GM21619 (cell line): ENCODE data around the gene LENEP.
"Not testable (repeated sequence)": the region's sequence is repeated elsewhere in the genome, so short reads cannot be mapped to it uniquely, and the experiment has no call there.

ENCODE experiments used
- ATAC-seq: cut with Tn5 transposase; IDR thresholded peaks from one replicate; pipeline ENCODE4 v1.9.1; 2021; ENCODE audit not compliant: unreplicated experiment

LENEP gene

GRCh38 chr1:154974808-154975408 is 18.5 kb upstream of the LENEP start:
- peak; percentile 46 for ATAC-seq

GRCh38 chr1:154975409-154976059 is 17.9 kb upstream of the LENEP start:
- no peak for ATAC-seq

DNA sequence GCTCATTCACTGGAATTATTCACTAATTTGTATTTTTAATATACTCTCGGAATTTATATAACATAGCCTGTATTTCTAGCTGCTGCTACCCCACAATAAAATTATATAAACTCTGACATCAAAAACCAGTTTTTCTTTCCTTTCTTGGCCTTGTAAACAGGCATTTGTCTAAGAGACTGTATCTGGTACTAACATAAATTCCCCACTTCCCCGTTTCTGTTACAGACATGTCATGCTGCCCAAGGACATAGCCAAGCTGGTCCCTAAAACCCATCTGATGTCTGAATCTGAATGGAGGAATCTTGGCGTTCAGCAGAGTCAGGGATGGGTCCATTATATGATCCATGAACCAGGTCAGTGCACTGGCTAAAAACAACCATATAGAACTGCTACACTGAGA is 15.6 kb upstream of the LENEP start:
- not testable (repeated sequence) for ATAC-seq

DNA sequence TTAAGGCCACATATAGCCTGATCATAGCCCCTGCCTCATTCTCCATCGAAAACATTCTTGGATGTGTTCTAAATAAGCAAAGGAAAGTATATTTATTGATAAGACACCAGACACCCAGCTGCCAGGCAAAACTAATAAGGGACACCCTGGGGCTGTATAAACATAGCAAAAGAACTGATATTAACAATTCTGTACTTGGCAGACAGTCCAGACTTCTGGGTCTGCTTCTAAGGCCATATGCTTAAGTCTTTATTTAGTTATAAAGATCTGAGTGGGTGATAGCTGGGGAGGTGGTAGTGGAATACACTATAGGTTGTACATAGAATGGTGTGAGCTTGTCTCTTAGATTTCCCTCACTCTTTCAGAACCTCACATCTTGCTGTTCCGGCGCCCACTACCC is 15.0 kb upstream of the LENEP start:
- ATAC-seq = no peak

- ATAC-seq = no peak
Measured at GRCh38 chr1:154982341-154982740, 11.0 kb upstream of the LENEP start.

GRCh38 chr1:154982897-154983648 is 10.3 kb upstream of the LENEP start, which contains the start of gene FLAD1:
Gene FLAD1, plus strand, starts transcription at chr1:154983344. Its CDS starts 351 bp downstream, at chr1:154983695.
- peak; percentile 95 for ATAC-seq

- no peak for ATAC-seq
Measured at GRCh38 chr1:154983776-154984466, 9.5 kb upstream of the LENEP start.

DNA sequence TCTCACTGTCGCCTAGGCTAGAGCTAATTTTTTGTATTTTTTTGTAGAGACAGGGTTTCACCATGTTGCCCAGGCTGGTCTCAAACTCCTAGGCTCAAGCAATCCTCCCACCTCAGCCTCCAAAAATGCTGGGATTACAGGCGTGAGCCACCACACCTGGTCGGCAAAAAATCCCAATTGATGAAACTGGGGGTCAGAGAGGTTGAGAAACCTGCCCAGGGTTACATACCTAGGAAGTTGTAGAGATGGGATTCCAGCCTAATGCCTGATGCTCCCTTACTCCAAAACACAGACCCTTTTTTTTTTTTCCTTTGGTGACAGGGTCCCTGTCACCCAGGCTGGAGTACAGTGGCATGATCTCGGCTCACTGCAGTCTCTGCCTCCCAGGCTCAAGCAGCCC is 6.7 kb upstream of the LENEP start:
- not testable (repeated sequence) for ATAC-seq

DNA sequence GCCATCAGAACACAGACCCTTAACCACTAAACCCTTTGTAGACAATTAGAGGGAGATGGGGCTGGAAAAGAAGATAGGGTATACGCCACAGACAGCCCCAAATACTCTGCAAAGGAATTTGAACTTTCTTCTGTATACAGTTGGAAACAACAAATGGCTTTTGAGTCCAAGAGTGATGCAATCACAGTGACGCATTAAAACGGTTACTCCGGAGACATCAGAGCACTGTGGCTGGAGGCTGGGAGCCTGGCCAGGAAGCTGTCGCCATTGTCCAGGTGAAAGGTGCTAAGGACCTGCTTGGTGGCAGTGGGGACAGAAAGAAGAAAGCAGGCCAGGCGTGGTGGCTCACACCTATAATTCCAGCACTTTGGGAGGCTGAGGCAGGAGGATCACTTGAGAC is 6.1 kb upstream of the LENEP start:
- ATAC-seq = no peak

- ATAC-seq = no peak
Measured at GRCh38 chr1:154988058-154988954, 5.1 kb upstream of the LENEP start.

DNA sequence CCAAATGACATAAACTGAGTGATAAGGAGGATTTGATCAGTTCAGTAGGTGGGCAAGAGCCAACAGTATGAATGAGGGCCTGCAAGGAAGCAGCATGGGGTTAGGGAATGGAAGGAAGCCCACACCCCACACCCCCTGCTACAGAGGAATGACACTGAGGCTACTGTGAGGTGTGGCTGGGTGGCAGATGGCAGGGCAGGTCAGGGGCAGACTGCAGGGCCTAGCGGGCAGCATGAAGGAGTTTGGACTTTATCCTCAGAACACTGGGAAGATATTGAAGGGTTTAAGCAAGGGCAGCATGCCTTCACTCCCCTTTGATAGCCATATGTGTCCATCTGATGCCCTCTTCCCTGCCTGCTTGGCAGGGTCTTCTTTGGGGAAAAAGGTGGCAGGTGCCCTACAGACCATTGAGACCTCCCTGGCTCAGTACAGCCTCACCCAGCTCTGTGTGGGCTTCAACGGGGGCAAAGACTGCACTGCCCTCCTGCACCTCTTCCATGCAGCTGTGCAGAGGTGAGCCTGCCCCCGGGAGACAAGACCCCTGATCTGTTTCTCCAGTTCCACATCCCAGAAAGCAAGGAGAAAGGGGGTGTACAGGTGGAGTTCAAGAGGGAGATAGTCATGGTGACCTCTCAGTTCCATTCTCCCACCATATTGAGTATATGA is 4.1 kb upstream of the LENEP start:
- ATAC-seq = no peak

DNA sequence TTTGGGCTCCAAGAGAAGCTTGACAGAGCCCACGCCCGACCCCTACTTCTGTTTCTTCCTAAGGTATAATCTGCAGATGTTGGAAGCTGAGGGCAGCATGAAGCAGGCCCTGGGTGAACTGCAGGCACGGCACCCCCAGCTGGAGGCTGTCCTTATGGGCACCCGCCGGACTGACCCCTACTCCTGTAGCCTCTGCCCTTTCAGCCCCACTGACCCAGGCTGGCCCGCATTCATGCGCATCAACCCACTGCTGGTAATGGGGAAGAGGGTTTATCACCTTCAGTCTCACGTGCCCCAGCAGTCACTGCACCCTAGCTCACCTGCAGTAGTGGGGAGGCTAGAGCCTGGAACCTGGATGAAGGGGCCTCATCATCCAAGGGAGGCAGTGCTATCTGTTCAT is 3.1 kb upstream of the LENEP start:
- ATAC-seq = no peak

- no peak for ATAC-seq
Measured at GRCh38 chr1:154992721-154993571, 440 bp upstream of the LENEP start.

DNA sequence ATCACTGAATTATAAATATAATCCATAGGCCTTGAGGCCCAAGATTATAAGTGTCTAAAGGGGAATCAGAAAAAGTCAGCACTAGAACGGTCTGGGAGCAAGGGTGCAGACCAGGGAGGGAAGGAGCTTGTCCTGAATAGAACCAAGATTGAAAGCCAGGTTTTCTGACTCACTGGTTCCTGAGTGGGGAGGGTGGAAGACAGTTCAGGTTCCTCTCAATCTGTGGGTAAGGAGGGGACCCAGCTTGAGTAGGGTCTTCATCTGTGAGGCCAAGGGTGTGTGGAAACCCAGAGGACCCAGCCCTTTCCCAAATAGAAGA is 842 bp downstream of the LENEP start:
- no peak for ATAC-seq

- ATAC-seq = no peak
Measured at GRCh38 chr1:154994591-154994990, 1.2 kb downstream of the LENEP start.

GRCh38 chr1:154995301-154995983 is 2.1 kb downstream of the LENEP start:
- ATAC-seq = not testable (repeated sequence)

- no peak for ATAC-seq
Measured at GRCh38 chr1:154996966-154997701, 3.7 kb downstream of the LENEP start.

GRCh38 chr1:154998201-154998780 is 4.9 kb downstream of the LENEP start:
- ATAC-seq = no peak
